ENCODE measurements around the gene MTNR1B.

MTNR1B gene

GRCh38 chr11:92979176-92979575 lies 9.7 kb downstream of the MTNR1B start:
- no peak for TF ChIP-seq POLR2A (IDR thresholded peaks at IDR 0.05; ENCODE audit: low read depth, low read length)
- no peak for TF ChIP-seq TAF1 (IDR thresholded peaks at IDR 0.05; ENCODE audit: borderline replicate concordance, low read depth, low read length)
- TF ChIP-seq POLR2AphosphoS5 (IDR thresholded peaks at IDR 0.05; ENCODE audit: low read depth, low read length): no peak
- FAIRE-seq: no peak
- DNase-seq (ENCODE audit: insufficient read length): no peak

- FAIRE-seq (no peak), DNase-seq (ENCODE audit: insufficient read length) (no peak)
- TF ChIP-seq POLR2AphosphoS5 (IDR thresholded peaks at IDR 0.05; ENCODE audit: low read depth, low read length): no peak
- TF ChIP-seq POLR2A (IDR thresholded peaks at IDR 0.05; ENCODE audit: low read depth, low read length): no peak
Observed at GRCh38 chr11:92980312-92980711, 10.9 kb downstream of the MTNR1B start.

- no peak for FAIRE-seq
- TF ChIP-seq POLR2A (IDR thresholded peaks at IDR 0.05; ENCODE audit: low read depth, low read length): no peak
- TF ChIP-seq POLR2AphosphoS5 (IDR thresholded peaks at IDR 0.05; ENCODE audit: low read depth, low read length): no peak
- TF ChIP-seq TAF1 (IDR thresholded peaks at IDR 0.05; ENCODE audit: borderline replicate concordance, low read depth, low read length): no peak
- no peak for DNase-seq (ENCODE audit: insufficient read length)
Observed at GRCh38 chr11:92981508-92982043, 12.1 kb downstream of the MTNR1B start.

GRCh38 chr11:92986585-92986984 lies 17.1 kb downstream of the MTNR1B start:
- TF ChIP-seq TAF1 (IDR thresholded peaks at IDR 0.05; ENCODE audit: borderline replicate concordance, low read depth, low read length): no peak
- no peak for TF ChIP-seq POLR2AphosphoS5 (IDR thresholded peaks at IDR 0.05; ENCODE audit: low read depth, low read length)
- no peak for TF ChIP-seq POLR2A (IDR thresholded peaks at IDR 0.05; ENCODE audit: low read depth, low read length)
- DNase-seq (ENCODE audit: insufficient read length): no peak
- no peak for FAIRE-seq

- no peak for FAIRE-seq
- no peak for DNase-seq (ENCODE audit: insufficient read length)
- no peak for TF ChIP-seq POLR2A (IDR thresholded peaks at IDR 0.05; ENCODE audit: low read depth, low read length)
- TF ChIP-seq POLR2AphosphoS5 (IDR thresholded peaks at IDR 0.05; ENCODE audit: low read depth, low read length): no peak
- TF ChIP-seq TAF1 (IDR thresholded peaks at IDR 0.05; ENCODE audit: borderline replicate concordance, low read depth, low read length): no peak
Observed at GRCh38 chr11:92993004-92993403, 23.6 kb downstream of the MTNR1B start.

- no peak for TF ChIP-seq POLR2A (IDR thresholded peaks at IDR 0.05; ENCODE audit: low read depth, low read length)
- no peak for TF ChIP-seq TAF1 (IDR thresholded peaks at IDR 0.05; ENCODE audit: borderline replicate concordance, low read depth, low read length)
- no peak for TF ChIP-seq POLR2AphosphoS5 (IDR thresholded peaks at IDR 0.05; ENCODE audit: low read depth, low read length)
- DNase-seq (ENCODE audit: insufficient read length): no peak
- FAIRE-seq: no peak
Observed at GRCh38 chr11:93000511-93001476, 31.3 kb downstream of the MTNR1B start.

GRCh38 chr11:93001806-93002205 lies 32.4 kb downstream of the MTNR1B start:
- no peak for FAIRE-seq
- no peak for TF ChIP-seq TAF1 (IDR thresholded peaks at IDR 0.05; ENCODE audit: borderline replicate concordance, low read depth, low read length)
- TF ChIP-seq POLR2AphosphoS5 (IDR thresholded peaks at IDR 0.05; ENCODE audit: low read depth, low read length): no peak
- no peak for TF ChIP-seq POLR2A (IDR thresholded peaks at IDR 0.05; ENCODE audit: low read depth, low read length)
- no peak for DNase-seq (ENCODE audit: insufficient read length)

- no peak for FAIRE-seq
- no peak for DNase-seq (ENCODE audit: insufficient read length)
- TF ChIP-seq POLR2A (IDR thresholded peaks at IDR 0.05; ENCODE audit: low read depth, low read length): no peak
- TF ChIP-seq POLR2AphosphoS5 (IDR thresholded peaks at IDR 0.05; ENCODE audit: low read depth, low read length): no peak
- no peak for TF ChIP-seq TAF1 (IDR thresholded peaks at IDR 0.05; ENCODE audit: borderline replicate concordance, low read depth, low read length)
Observed at GRCh38 chr11:93002380-93002779, 32.9 kb downstream of the MTNR1B start.

- no peak for DNase-seq (ENCODE audit: insufficient read length)
- FAIRE-seq: no peak
- TF ChIP-seq TAF1 (IDR thresholded peaks at IDR 0.05; ENCODE audit: borderline replicate concordance, low read depth, low read length): no peak
- no peak for TF ChIP-seq POLR2A (IDR thresholded peaks at IDR 0.05; ENCODE audit: low read depth, low read length)
- no peak for TF ChIP-seq POLR2AphosphoS5 (IDR thresholded peaks at IDR 0.05; ENCODE audit: low read depth, low read length)
Observed at GRCh38 chr11:93005239-93005638, 35.8 kb downstream of the MTNR1B start.

GRCh38 chr11:93013646-93014045 lies 44.2 kb downstream of the MTNR1B start:
- TF ChIP-seq POLR2A (IDR thresholded peaks at IDR 0.05; ENCODE audit: low read depth, low read length) (no peak), POLR2AphosphoS5 (IDR thresholded peaks at IDR 0.05; ENCODE audit: low read depth, low read length) (no peak), TAF1 (IDR thresholded peaks at IDR 0.05; ENCODE audit: borderline replicate concordance, low read depth, low read length) (no peak)
- DNase-seq (ENCODE audit: insufficient read length) (no peak), FAIRE-seq (no peak)

GRCh38 chr11:93016595-93016994 lies 47.1 kb downstream of the MTNR1B start:
- DNase-seq (ENCODE audit: insufficient read length) (no peak), FAIRE-seq (no peak)
- no peak for TF ChIP-seq POLR2A (IDR thresholded peaks at IDR 0.05; ENCODE audit: low read depth, low read length)
- TF ChIP-seq POLR2AphosphoS5 (IDR thresholded peaks at IDR 0.05; ENCODE audit: low read depth, low read length): no peak
- no peak for TF ChIP-seq TAF1 (IDR thresholded peaks at IDR 0.05; ENCODE audit: borderline replicate concordance, low read depth, low read length)

All from GM12892 (cell line).